Activated T-cell treated with anti-CD3 and anti-CD28 coated beads, Interleukin-2, amount 50 U/mL, for 72 hours (primary cell): Measurements from ENCODE around the gene IQGAP2. TPM values are rescaled to one million over a fixed set of nuclear protein-coding genes. Genes with fewer than 3 reads are reported as not detected.

Experiments used
- ATAC-seq, 2 donors: fragments of 150-1000 bp; cut with Tn5 transposase; replicated peaks in 1 of 2; 2 replicates each; pipeline ENCODE4 v1.10.0; 2021; ENCODE audit warnings: moderate library complexity in 2 of 2, mild to moderate bottlenecking in 1 of 2
- DNase-seq, 2 donors: peaks; one replicate each; pipeline ENCODE4 v3.0.0; 2021 to 2022; ENCODE audit warnings: mixed read lengths in 1 of 2
- H3K27ac Mint-ChIP-seq: one replicate; pipeline ENCODE4 v1.8.0; 2022; ENCODE audit warnings: mild to moderate bottlenecking, moderate library complexity, mixed read lengths
- H3K27me3 Mint-ChIP-seq: one replicate; pipeline ENCODE4 v1.8.0; 2022; ENCODE audit warnings: low read depth, mixed read lengths
- H3K36me3 Mint-ChIP-seq, 2 donors: one replicate each; pipeline ENCODE4 v1.8.0; 2022; ENCODE audit warnings: mixed read lengths in 2 of 2, mild to moderate bottlenecking in 1 of 2; ENCODE audit not compliant: insufficient read depth in 2 of 2
- H3K4me1 Mint-ChIP-seq: one replicate; pipeline ENCODE4 v1.8.0; 2022; ENCODE audit warnings: low read depth, mixed read lengths
- H3K4me3 Mint-ChIP-seq, 2 donors: one replicate each; pipeline ENCODE4 v1.8.0; 2022; ENCODE audit warnings: mild to moderate bottlenecking in 2 of 2, mixed read lengths in 2 of 2, moderate library complexity in 2 of 2
- H3K9me3 Mint-ChIP-seq, 2 donors: one replicate each; pipeline ENCODE4 v1.8.0; 2022; ENCODE audit warnings: mixed read lengths in 2 of 2
- total RNA-seq, 2 donors: library from RNA; stranded (reverse); gene quantifications; one replicate each; pipeline ENCODE4 v1.2.3, GENCODE V29; 2022

Gene IQGAP2
- total RNA-seq, 2 donors from 2014 or later, result 78.0 to 108 TPM

- H3K9me3 Mint-ChIP-seq, result peaks cover 2 to 3% of the 10 kb centered on the region in 2 donors
- H3K36me3 Mint-ChIP-seq, result peaks cover 6 to 7% of the 10 kb centered on the region in 2 donors
- H3K27ac Mint-ChIP-seq, result no peak overlapping the region
- H3K4me3 Mint-ChIP-seq, result no peak overlapping the region
- ATAC-seq (no peak), DNase-seq (no peak)
- H3K27me3 Mint-ChIP-seq, result peaks cover 7% of the 10 kb centered on the region
- H3K4me1 Mint-ChIP-seq, result peaks cover 60% of the 10 kb centered on the region
These were observed 30.6 kb upstream of the IQGAP2 start for GRCh38 chr5:76372323-76373054.

DNA sequence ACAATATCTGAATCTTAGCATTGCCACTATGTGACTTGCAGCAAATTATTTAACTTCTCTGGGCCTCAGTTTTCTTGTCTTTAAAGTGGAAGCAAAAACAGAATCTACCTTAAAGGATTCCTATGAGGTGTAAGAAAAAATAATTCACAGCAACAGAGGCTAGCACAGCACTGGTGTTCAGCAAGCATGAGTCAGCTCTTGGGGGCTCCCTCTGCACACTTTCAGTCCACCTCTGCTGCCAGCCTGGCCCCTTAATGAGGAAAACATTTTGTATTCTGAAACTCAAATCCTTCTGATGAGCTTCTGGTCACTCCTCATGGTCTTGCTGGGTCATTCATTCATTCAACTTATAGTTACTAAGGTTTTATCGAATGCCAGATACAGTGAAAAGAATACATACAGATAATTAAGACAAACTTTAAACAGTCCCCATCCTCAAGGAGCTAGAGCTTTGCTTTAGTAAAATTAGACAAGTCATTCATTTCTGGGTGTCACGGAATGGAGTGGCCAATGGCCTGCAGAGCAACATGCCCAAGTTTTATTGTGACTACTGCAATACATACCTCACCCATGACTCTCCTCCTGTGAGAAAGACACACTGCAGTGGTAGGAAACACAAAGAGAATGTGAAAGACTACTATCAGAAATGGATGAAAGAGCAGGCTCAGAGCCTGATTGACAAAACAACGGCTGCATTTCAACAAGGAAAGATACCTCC is 26.8 kb upstream of the IQGAP2 start:
- Mint-ChIP-seq H3K27ac (no peak overlapping the region), H3K4me3 (no peak overlapping the region), H3K36me3 (no peaks in the 10 kb centered on the region), H3K27me3 (peaks cover 7% of the 10 kb centered on the region), H3K4me1 (peaks cover 52% of the 10 kb centered on the region), H3K9me3 (no peaks in the 10 kb centered on the region)
- DNase-seq, result no peak
- ATAC-seq, result no peak

DNA sequence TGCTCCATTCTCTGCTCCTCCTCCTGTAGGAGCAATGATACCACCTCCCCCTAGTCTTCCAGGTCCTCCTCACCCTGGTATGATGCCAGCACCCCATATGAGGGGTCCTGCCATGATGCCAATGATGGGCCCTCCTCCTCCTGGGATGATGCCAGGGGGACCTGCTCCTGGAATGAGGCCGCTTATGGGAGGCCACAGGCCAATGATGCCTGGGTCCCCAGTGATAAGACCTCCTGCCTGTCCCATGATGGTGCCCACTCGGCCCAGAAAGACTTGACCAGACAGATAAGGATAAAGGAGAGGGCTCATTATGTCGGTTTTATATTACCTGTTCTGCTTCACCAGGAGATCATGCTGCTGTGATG is 26.2 kb upstream of the IQGAP2 start:
- DNase-seq, result no peak

DNA sequence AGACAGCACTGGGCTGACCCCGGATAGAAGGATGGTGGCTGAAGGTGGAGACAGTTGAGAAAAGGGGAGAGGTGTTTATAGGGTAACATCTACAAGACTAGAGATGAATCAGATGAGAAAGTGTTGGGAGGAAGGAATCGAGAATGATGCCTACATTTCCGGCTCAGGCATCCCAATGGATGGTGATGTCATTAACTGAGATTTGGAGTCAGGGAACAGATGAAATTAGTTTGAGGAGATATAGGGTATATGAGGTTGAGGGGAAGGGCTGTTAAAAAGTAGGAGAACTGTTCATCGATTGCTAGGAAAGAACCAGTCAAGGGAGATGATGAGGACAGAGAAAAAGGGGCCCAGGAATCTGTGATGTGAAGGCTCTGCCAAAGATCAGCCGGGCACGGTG is 24.7 kb upstream of the IQGAP2 start:
- ATAC-seq (no peak), DNase-seq (no peak)
- Mint-ChIP-seq H3K9me3 (no peaks in the 10 kb centered on the region), H3K27ac (no peak overlapping the region), H3K27me3 (peaks cover 7% of the 10 kb centered on the region), H3K4me3 (no peak overlapping the region), H3K4me1 (peaks cover 40% of the 10 kb centered on the region), H3K36me3 (no peaks in the 10 kb centered on the region)

More for the DNA sequence above, 26.2 kb upstream of the IQGAP2 start:
- no peaks in the 10 kb centered on the region for H3K9me3 Mint-ChIP-seq
- peaks cover 47% of the 10 kb centered on the region for H3K4me1 Mint-ChIP-seq
- no peak overlapping the region for H3K27ac Mint-ChIP-seq
- no peak for ATAC-seq
- peaks cover 7% of the 10 kb centered on the region for H3K27me3 Mint-ChIP-seq
- no peak overlapping the region for H3K4me3 Mint-ChIP-seq
- H3K36me3 Mint-ChIP-seq, result no peaks in the 10 kb centered on the region

- H3K27ac Mint-ChIP-seq, result peak overlapping the region; percentile 47
- no peak overlapping the region for H3K4me3 Mint-ChIP-seq
- ATAC-seq (no peak), DNase-seq (no peak)
- peaks cover 7% of the 10 kb centered on the region for H3K27me3 Mint-ChIP-seq
- peaks cover 47% of the 10 kb centered on the region for H3K4me1 Mint-ChIP-seq
- H3K36me3 Mint-ChIP-seq, result no peaks in the 10 kb centered on the region
- H3K9me3 Mint-ChIP-seq, result no peaks in the 10 kb centered on the region
These were observed 23.8 kb upstream of the IQGAP2 start for GRCh38 chr5:76379316-76379715.

- ATAC-seq (no peak), DNase-seq (no peak)
- H3K27ac Mint-ChIP-seq, result no peak overlapping the region
- H3K4me3 Mint-ChIP-seq, result no peak overlapping the region
- no peaks in the 10 kb centered on the region for H3K36me3 Mint-ChIP-seq
- H3K27me3 Mint-ChIP-seq, result peaks cover 4% of the 10 kb centered on the region
- no peaks in the 10 kb centered on the region for H3K9me3 Mint-ChIP-seq
- peaks cover 45% of the 10 kb centered on the region for H3K4me1 Mint-ChIP-seq
These were observed 23.2 kb upstream of the IQGAP2 start for GRCh38 chr5:76379855-76380254.

DNA sequence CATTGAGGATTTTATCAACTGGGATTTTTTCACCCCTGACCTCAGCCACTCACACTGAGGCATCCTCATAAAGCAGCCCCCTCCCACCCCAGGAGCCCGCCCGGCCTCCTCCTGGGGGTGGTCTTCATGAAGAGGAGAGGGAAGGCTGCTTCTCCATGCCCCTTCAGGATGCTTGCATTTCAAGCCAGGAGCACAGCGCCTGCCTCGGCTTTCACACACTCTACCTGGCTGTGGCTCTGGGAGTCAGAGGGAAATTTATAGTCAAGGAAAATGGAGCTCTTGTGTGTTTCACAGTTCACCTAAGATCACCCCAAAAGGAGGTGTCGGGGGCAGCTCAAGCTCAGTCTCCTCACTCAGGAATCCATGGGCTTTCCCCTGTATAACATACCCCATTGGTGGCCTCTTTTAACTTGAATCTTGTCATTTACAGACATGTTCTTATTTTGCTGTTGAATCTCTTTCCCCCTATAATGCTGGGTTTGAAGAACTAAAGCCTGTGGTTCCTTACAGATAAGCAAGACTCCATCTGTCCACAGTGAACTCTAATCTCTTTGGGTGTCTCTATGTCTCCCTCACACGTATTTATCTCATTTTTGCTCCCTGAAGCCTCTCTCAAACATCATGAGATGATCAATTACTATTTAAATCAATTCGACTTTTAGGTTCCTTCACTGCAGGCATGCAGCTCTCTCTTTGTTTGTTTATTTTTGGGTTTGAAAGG is 22.6 kb upstream of the IQGAP2 start:
- no peaks in the 10 kb centered on the region for H3K9me3 Mint-ChIP-seq
- DNase-seq (no peak), ATAC-seq (no peak)
- peaks cover 46% of the 10 kb centered on the region for H3K4me1 Mint-ChIP-seq
- H3K27me3 Mint-ChIP-seq, result no peaks in the 10 kb centered on the region
- H3K4me3 Mint-ChIP-seq, result no peak overlapping the region
- H3K27ac Mint-ChIP-seq, result no peak overlapping the region
- H3K36me3 Mint-ChIP-seq, result no peaks in the 10 kb centered on the region

GRCh38 chr5:76383126-76383832 is 19.8 kb upstream of the IQGAP2 start:
- no peak for ATAC-seq
- Mint-ChIP-seq H3K4me1 (peaks cover 33% of the 10 kb centered on the region), H3K27me3 (no peaks in the 10 kb centered on the region), H3K9me3 (no peaks in the 10 kb centered on the region), H3K4me3 (no peak overlapping the region), H3K27ac (peak overlapping the region; percentile 5), H3K36me3 (no peaks in the 10 kb centered on the region)
- DNase-seq, result no peak

- ATAC-seq (no peak), DNase-seq (no peak)
- Mint-ChIP-seq H3K27ac (no peak overlapping the region), H3K4me3 (peak overlapping the region in 1 of 2 donors; percentile 9), H3K36me3 (no peaks in the 10 kb centered on the region), H3K27me3 (no peaks in the 10 kb centered on the region), H3K4me1 (peaks cover 28% of the 10 kb centered on the region), H3K9me3 (no peaks in the 10 kb centered on the region)
These were observed 18.9 kb upstream of the IQGAP2 start for GRCh38 chr5:76384189-76384588.

DNA sequence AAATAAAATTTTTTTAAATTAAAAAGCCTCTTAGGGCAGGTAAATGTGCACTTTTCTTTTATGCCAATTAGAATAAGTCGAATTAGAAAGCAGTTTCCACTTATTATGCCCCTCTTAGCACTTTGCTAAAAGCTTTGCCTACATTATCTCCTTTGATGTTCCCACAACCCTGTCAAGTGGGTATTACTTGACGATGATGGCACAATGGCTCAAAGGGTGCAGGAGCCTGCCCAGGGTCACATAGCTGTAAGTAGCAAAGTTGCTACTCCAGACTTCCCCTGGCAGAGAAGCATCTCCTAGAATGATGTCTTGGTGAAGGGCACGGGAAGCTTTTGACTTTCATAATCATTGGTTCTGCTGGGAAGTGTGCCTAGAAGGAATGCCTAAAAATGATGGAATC is 18.4 kb upstream of the IQGAP2 start:
- Mint-ChIP-seq H3K27me3 (no peaks in the 10 kb centered on the region), H3K4me3 (no peak overlapping the region), H3K4me1 (peaks cover 24% of the 10 kb centered on the region), H3K9me3 (no peaks in the 10 kb centered on the region), H3K27ac (no peak overlapping the region), H3K36me3 (no peaks in the 10 kb centered on the region)
- ATAC-seq, result peak in 1 of 2 donors; percentile 73
- DNase-seq, result no peak

DNA sequence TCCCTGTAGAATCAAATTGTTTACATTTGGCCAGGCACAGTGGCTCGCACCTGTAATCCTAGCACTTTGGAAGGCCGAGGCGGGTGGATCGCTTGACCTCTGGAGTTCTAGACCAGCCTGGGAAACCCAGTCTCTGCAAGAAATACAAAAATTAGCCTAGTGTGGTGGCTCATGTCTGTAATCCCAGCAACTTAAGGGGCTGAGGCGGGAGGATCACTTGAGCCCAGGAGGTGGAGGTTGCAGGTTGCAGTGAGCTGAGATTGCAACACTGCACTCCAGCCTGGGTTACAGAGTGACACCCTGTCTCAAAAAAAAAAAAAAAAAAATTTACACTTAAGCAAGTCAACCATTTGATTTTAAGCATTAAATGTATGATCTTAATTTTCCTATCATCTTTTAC is 17.5 kb upstream of the IQGAP2 start:
- H3K4me1 Mint-ChIP-seq, result peaks cover 31% of the 10 kb centered on the region
- no peaks in the 10 kb centered on the region for H3K36me3 Mint-ChIP-seq
- ATAC-seq, result no peak
- no peak overlapping the region for H3K27ac Mint-ChIP-seq
- no peak for DNase-seq
- no peak overlapping the region for H3K4me3 Mint-ChIP-seq
- no peaks in the 10 kb centered on the region for H3K27me3 Mint-ChIP-seq
- H3K9me3 Mint-ChIP-seq, result no peaks in the 10 kb centered on the region

DNA sequence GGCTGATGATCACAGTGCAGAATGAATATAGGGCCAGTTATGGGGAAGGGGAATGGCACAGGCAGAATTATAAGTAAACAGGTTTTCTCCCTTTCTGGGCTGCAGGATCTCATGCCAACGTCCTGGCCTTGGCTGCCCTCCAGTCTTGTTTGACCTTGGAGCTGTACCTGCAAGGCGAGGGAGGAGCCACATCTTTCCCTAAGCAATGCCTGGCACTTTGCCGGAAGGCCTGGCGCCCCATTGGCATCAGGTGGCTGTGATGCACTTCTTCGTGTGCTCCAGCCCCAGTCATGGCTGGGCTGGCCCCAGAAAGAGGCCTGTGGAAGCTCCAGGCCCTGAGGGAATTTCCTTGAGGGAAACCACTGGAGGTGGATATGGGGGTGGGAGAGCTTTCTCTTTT is 16.7 kb upstream of the IQGAP2 start:
- DNase-seq (no peak), ATAC-seq (no peak)
- H3K36me3 Mint-ChIP-seq, result no peaks in the 10 kb centered on the region
- peaks cover 40% of the 10 kb centered on the region for H3K4me1 Mint-ChIP-seq
- H3K27me3 Mint-ChIP-seq, result no peaks in the 10 kb centered on the region
- no peaks in the 10 kb centered on the region for H3K9me3 Mint-ChIP-seq
- H3K4me3 Mint-ChIP-seq, result no peak overlapping the region
- H3K27ac Mint-ChIP-seq, result no peak overlapping the region

- H3K4me1 Mint-ChIP-seq, result peaks cover 55% of the 10 kb centered on the region
- no peaks in the 10 kb centered on the region for H3K36me3 Mint-ChIP-seq
- H3K27ac Mint-ChIP-seq, result no peak overlapping the region
These were observed 14.8 kb upstream of the IQGAP2 start for GRCh38 chr5:76388236-76388635.

More at GRCh38 chr5:76388236-76388635, 14.8 kb upstream of the IQGAP2 start:
- H3K4me3 Mint-ChIP-seq, result no peak overlapping the region
- DNase-seq (no peak), ATAC-seq (no peak)
- no peaks in the 10 kb centered on the region for H3K9me3 Mint-ChIP-seq
- no peaks in the 10 kb centered on the region for H3K27me3 Mint-ChIP-seq
